NCI-H187 (cell line): ENCODE results near the gene WASHC4.

ENCODE experiments used
- DNase-seq, 2 experiments: peaks; one replicate each; lab custom pipeline; 2025; lab: John Stamatoyannopoulos, UW

Gene WASHC4

GRCh38 chr12:105107494-105108371 is at the start of gene WASHC4:
WASHC4 (plus strand) TSS chr12:105107731; CDS start chr12:105107801, 70 bp downstream.
- peak; percentile 92 to 97 for DNase-seq

GRCh38 chr12:105060715-105061378 is 46.7 kb upstream of the WASHC4 start:
- DNase-seq: peak in 1 of 2 experiments; percentile 49

- DNase-seq: peak; percentile 60 to 71
Measured at GRCh38 chr12:105064564-105065178, 42.9 kb upstream of the WASHC4 start.

- DNase-seq: peak in 1 of 2 experiments; percentile 47
Measured at GRCh38 chr12:105067511-105068031, 40.0 kb upstream of the WASHC4 start.

- no peak for DNase-seq
Measured at GRCh38 chr12:105069936-105070702, 37.4 kb upstream of the WASHC4 start.

- DNase-seq: no peak
Measured at GRCh38 chr12:105071981-105072380, 35.5 kb upstream of the WASHC4 start.

- no peak for DNase-seq
Measured at GRCh38 chr12:105072888-105073488, 34.5 kb upstream of the WASHC4 start.

GRCh38 chr12:105076098-105076497 is 31.4 kb upstream of the WASHC4 start:
- DNase-seq: no peak

- no peak for DNase-seq
Measured at GRCh38 chr12:105076913-105077312, 30.6 kb upstream of the WASHC4 start.

- no peak for DNase-seq
Measured at GRCh38 chr12:105077435-105077834, 30.1 kb upstream of the WASHC4 start.

GRCh38 chr12:105078712-105079570 is 28.6 kb upstream of the WASHC4 start:
- DNase-seq: peak; percentile 47 to 50

- DNase-seq: no peak
Measured at GRCh38 chr12:105083031-105083430, 24.5 kb upstream of the WASHC4 start.

- no peak for DNase-seq
Measured at GRCh38 chr12:105083551-105084105, 23.9 kb upstream of the WASHC4 start.

GRCh38 chr12:105084251-105085250 is 23.0 kb upstream of the WASHC4 start, which contains the start of gene ALDH1L2:
ALDH1L2 (minus strand) TSS chr12:105084458; CDS start chr12:105084436, 22 bp downstream.
- no peak for DNase-seq

GRCh38 chr12:105085501-105085900 is 22.0 kb upstream of the WASHC4 start:
- DNase-seq: no peak

- DNase-seq: no peak
Measured at GRCh38 chr12:105089817-105090216, 17.7 kb upstream of the WASHC4 start.

- DNase-seq: no peak
Measured at GRCh38 chr12:105090361-105090760, 17.2 kb upstream of the WASHC4 start.

- no peak for DNase-seq
Measured at GRCh38 chr12:105091476-105092206, 15.9 kb upstream of the WASHC4 start.
